K562 (cell line): ENCODE measurements around the gene SLC2A6. TPM values are rescaled to one million over a fixed set of nuclear protein-coding genes. Genes with fewer than 3 reads are reported as not detected.

Experiments used
- ATAC-seq: fragments of 200-7000 bp; cut with Tn5 transposase; 3 replicates; pipeline ENCODE4 v1.9.1; 2020; ENCODE audit warnings: moderate library complexity
- BruUV-seq: library from RNA; stranded (reverse); fragments of 400-500 nt; replicated peaks from 2 replicates; lab custom pipeline; 2021; lab: Mats Ljungman, UMichigan
- CTCF ChIA-PET: fragments of 300-600 bp; formaldehyde crosslinking; extraction: SDS; loops from one replicate; lab custom pipeline; 2021; ENCODE audit warnings: low intra/inter-chr PET ratio; lab: Yijun Ruan, JAX
- POLR2A ChIA-PET: fragments of 300-600, 350-650 bp; sonication (Branson Sonifier 250); formaldehyde crosslinking; extraction: SDS; loops from one replicate; lab custom pipeline; 2021; ENCODE audit warnings: antibody characterized with exemption, inconsistent platforms; lab: Yijun Ruan, JAX
- DNase-seq, 4 experiments: peaks; one replicate each; pipeline versions ENCODE4 v3.0.0 to v3.0.0-alpha.2; 2011 to 2018; ENCODE audit warnings: low spot score in 3 of 4, mixed read lengths in 3 of 4; ENCODE audit errors: extremely low read depth in 1 of 4
- FAIRE-seq: peaks from 2 replicates; lab custom pipeline; 2011; peaks lifted over from hg19 to GRCh38; lab: Jason Lieb, UNC
- H2AFZ ChIP-seq: 2 replicates; pipeline ENCODE4 v1.6.0; 2011; ENCODE audit warnings: low read depth, low read length, control low read depth, inconsistent platforms
- H3K27ac ChIP-seq: fragments of 200-600 bp; 3 replicates; pipeline ENCODE4 v1.8.0; 2011; ENCODE audit warnings: low read depth, mild to moderate bottlenecking, control low read depth, inconsistent platforms, low read length, moderate library complexity, mixed read lengths; ENCODE audit errors: extremely low read depth
- H3K27me3 ChIP-seq, 2 experiments: fragments of 300-600 bp in 1 of 2; 2 replicates in 1 of 2; 3 replicates in 1 of 2; pipeline versions ENCODE4 v1.6.0 to v1.8.0; 2011; ENCODE audit warnings: inconsistent platforms in 2 of 2, low read length in 2 of 2, mild to moderate bottlenecking in 1 of 2, mixed read lengths in 1 of 2, moderate library complexity in 1 of 2; ENCODE audit not compliant: control insufficient read depth in 2 of 2, insufficient read depth in 2 of 2
- H3K36me3 ChIP-seq: fragments of 300-600 bp; 3 replicates; pipeline ENCODE4 v1.8.0; 2011; ENCODE audit warnings: mild to moderate bottlenecking, low read length, inconsistent platforms; ENCODE audit not compliant: control insufficient read depth, insufficient read depth
- H3K4me1 ChIP-seq, 2 experiments: fragments of 200-600 bp in 1 of 2; replicated peaks in 1 of 2; 2 replicates in 1 of 2; 3 replicates in 1 of 2; pipeline versions ENCODE4 v1.5.1 to v1.8.0; 2011; ENCODE audit warnings: inconsistent platforms in 2 of 2, low read length in 2 of 2, mild to moderate bottlenecking in 1 of 2, mixed read lengths in 1 of 2, moderate library complexity in 1 of 2; ENCODE audit not compliant: control insufficient read depth in 2 of 2, insufficient read depth in 2 of 2
- H3K4me2 ChIP-seq: 2 replicates; pipeline ENCODE4 v1.6.1; 2011; ENCODE audit warnings: low read length, control low read depth, inconsistent platforms, mixed read lengths; ENCODE audit not compliant: insufficient read depth
- H3K4me3 ChIP-seq: fragments of 200-600 bp; sonication (generic), shearing (Covaris generic); 2 replicates; pipeline ENCODE4 v1.5.1; 2016; ENCODE audit warnings: control low read depth, inconsistent platforms
- H3K79me2 ChIP-seq: fragments of 200-600 bp; 3 replicates; pipeline ENCODE4 v1.8.0; 2011; ENCODE audit warnings: low read length, inconsistent platforms; ENCODE audit not compliant: control insufficient read depth, insufficient read depth
- H3K9ac ChIP-seq, 2 experiments: 2 replicates each; pipeline versions ENCODE4 v1.6.0 to v1.6.1; 2011; ENCODE audit warnings: low read depth in 2 of 2, low read length in 2 of 2, control low read depth in 1 of 2, inconsistent platforms in 1 of 2, mild to moderate bottlenecking in 1 of 2, mixed read lengths in 1 of 2; ENCODE audit not compliant: insufficient read depth in 1 of 2
- H3K9me1 ChIP-seq: one replicate; pipeline ENCODE4 v1.6.0; 2011; ENCODE audit warnings: inconsistent platforms, mild to moderate bottlenecking, low read length, moderate library complexity; ENCODE audit not compliant: control insufficient read depth, insufficient read depth
- H3K9me3 ChIP-seq: replicated peaks from 2 replicates; pipeline ENCODE4 v1.5.1; 2011; ENCODE audit warnings: low read depth, low read length, inconsistent platforms; ENCODE audit not compliant: control insufficient read depth, insufficient read depth
- H4K20me1 ChIP-seq: replicated peaks from 2 replicates; pipeline ENCODE4 v1.6.1; 2011; ENCODE audit warnings: low read length, inconsistent platforms, mixed read lengths; ENCODE audit not compliant: control insufficient read depth, insufficient read depth
- AFF1 ChIP-seq, 2 experiments: fragments of 450-650 bp; IDR thresholded peaks; 2 replicates each; pipeline ENCODE4 v1.6.1; 2018; ENCODE audit warnings: mild to moderate bottlenecking in 2 of 2, low read depth in 1 of 2; ENCODE audit not compliant: partially characterized antibody in 2 of 2
- E2F4 ChIP-seq: sonication (generic); formaldehyde crosslinking; IDR thresholded peaks from 2 replicates; pipeline ENCODE4 v1.8.0; 2022; ENCODE audit warnings: mild to moderate bottlenecking, low read depth, missing genetic modification reagents
- FOXK1 ChIP-seq: sonication (generic); formaldehyde crosslinking; IDR thresholded peaks from 2 replicates; pipeline ENCODE4 v1.8.0; 2022; ENCODE audit warnings: missing genetic modification reagents, mild to moderate bottlenecking, borderline replicate concordance
- GATAD2A ChIP-seq: fragments of 450-650 bp; IDR thresholded peaks from 2 replicates; pipeline ENCODE4 v1.6.1; 2017
- HMBOX1 ChIP-seq: sonication (generic); IDR thresholded peaks from 2 replicates; pipeline ENCODE4 v1.6.1; 2016
- L3MBTL2 ChIP-seq: fragments of 450-650 bp; IDR thresholded peaks from 2 replicates; pipeline ENCODE4 v1.6.1; 2016; ENCODE audit warnings: mild to moderate bottlenecking, moderate library complexity
- MTA1 ChIP-seq: fragments of 450-650 bp; IDR thresholded peaks from 2 replicates; pipeline ENCODE4 v1.6.1; 2017; ENCODE audit warnings: borderline replicate concordance
- MYNN ChIP-seq, 2 experiments: sonication (generic); formaldehyde crosslinking in 1 of 2; IDR thresholded peaks; 2 replicates each; pipeline versions ENCODE4 v1.5.0 to v1.6.1; 2016 to 2020; ENCODE audit warnings: antibody characterized with exemption in 1 of 2, missing genetic modification reagents in 1 of 2
- NELFE ChIP-seq: IDR thresholded peaks from 2 replicates; pipeline ENCODE4 v1.6.1; 2011; ENCODE audit warnings: mild to moderate bottlenecking; ENCODE audit not compliant: insufficient read depth, insufficient read length
- NUFIP1 ChIP-seq: fragments of 450-650 bp; IDR thresholded peaks from 2 replicates; pipeline ENCODE4 v1.6.1; 2018; ENCODE audit not compliant: partially characterized antibody
- SMARCC2 ChIP-seq: fragments of 450-650 bp; IDR thresholded peaks from 2 replicates; pipeline ENCODE4 v1.6.1; 2017; ENCODE audit warnings: antibody characterized with exemption, moderate library complexity, mild to moderate bottlenecking, low read depth
- SRF ChIP-seq, 2 experiments: fragments of 250-450, 450-650 bp in 1 of 2; sonication (Bioruptor Pico) in 1 of 2; sonication (generic) in 1 of 2; formaldehyde crosslinking; IDR thresholded peaks; 2 replicates each; pipeline versions ENCODE4 v1.5.0 to v1.5.1; 2020 to 2022; ENCODE audit warnings: mild to moderate bottlenecking in 1 of 2, missing genetic modification reagents in 1 of 2
- TAF9B ChIP-seq: fragments of 450-650 bp; IDR thresholded peaks from 2 replicates; pipeline ENCODE4 v1.6.1; 2018; ENCODE audit warnings: mild to moderate bottlenecking; ENCODE audit not compliant: partially characterized antibody
- TCF15 ChIP-seq: fragments of 250-450 bp; sonication (Bioruptor Pico); IDR thresholded peaks from 2 replicates; pipeline ENCODE4 v1.8.0; 2022; ENCODE audit warnings: moderate library complexity, mild to moderate bottlenecking, inconsistent platforms
- ZNF644 ChIP-seq: fragments of 200-800 bp; sonication (Bioruptor generic); IDR thresholded peaks from 2 replicates; pipeline ENCODE4 v1.6.1; 2016; ENCODE audit warnings: low read depth, missing genetic modification characterization, missing compliant biosample characterization
- WGBS: fragments of 100-300 bp; shearing (Covaris generic); methylation state at CpG from one replicate; pipeline ENCODE4 v1.1.6; 2016; ENCODE audit warnings: low coverage, mixed read lengths; ENCODE audit not compliant: insufficient coverage; ENCODE audit errors: missing lambda C conversion rate; 5-methylcytosine and 5-hydroxymethylcytosine counted together
- in situ Hi-C: fragments of 300-500 bp; cut with MboI; formaldehyde crosslinking; loops from 4 replicates; pipeline ENCODE4 v1.15.0; 2018; ENCODE audit warnings: inconsistent platforms, mixed read lengths
- intact Hi-C: fragments of 100-400 bp; cut with micrococcal nuclease; formaldehyde crosslinking; loops from 2 replicates; pipeline ENCODE4 v1.14.2; 2022
- polyA plus RNA-seq, 8 experiments: library from polyadenylated mRNA; depleted of rRNA in 4 of 8; stranded (reverse) in 5 of 8; unstranded in 3 of 8; fragments of >200 nt; fragmentation: Nextera tagmentation in 2 of 8; fragmentation: Illumina TruSeq in 1 of 8; extraction: Ambion mirVana in 2 of 8; extraction: Trizol in 1 of 8; gene quantifications; 2 replicates each; pipeline versions ENCODE4 v1.2.1 to v1.2.3, GENCODE V29; 2011 to 2014; ENCODE audit warnings: inconsistent platforms in 1 of 8, missing spikeins in 1 of 8
- total RNA-seq, 7 experiments: library from RNA; depleted of rRNA in 6 of 7; stranded (reverse); fragments of >200 nt in 6 of 7; fragmentation: Illumina TruSeq in 2 of 7; extraction: Trizol in 2 of 7; gene quantifications; 2 replicates each; pipeline versions ENCODE4 v1.2.1 to v1.2.3, GENCODE V29; 2011 to 2021; ENCODE audit warnings: low replicate concordance in 1 of 7

The SLC2A6 gene
- total and polyA plus RNA-seq, 9 of the 15 experiments (the other 6 are each of a cell fraction or from before 2014, with no cell fraction given): 0.04 to 0.38 (median 0.09) TPM; not detected in 3

- TF ChIP-seq FOXK1 (CRISPR knock-in tag): no peak
- no peak for TF ChIP-seq MYNN (IDR thresholded peaks at IDR 0.05)
- no peak for TF ChIP-seq MYNN (CRISPR knock-in tag; IDR thresholded peaks at IDR 0.05)
- TF ChIP-seq E2F4 (CRISPR knock-in tag): no peak
- TF ChIP-seq SMARCC2: no peak
- no peak for TF ChIP-seq SRF (CRISPR knock-in tag; IDR thresholded peaks at IDR 0.05)
- TF ChIP-seq HMBOX1: no peak
Observed at GRCh38 chr9:133441571-133441970, 37.3 kb downstream of the SLC2A6 start (continued).

- no peak overlapping the region for H3K27ac ChIP-seq
- BruUV-seq: no TSS peak
- no peak overlapping the region for H3K4me2 ChIP-seq
- peaks cover 59 to 99% of the 10 kb centered on the region in 2 experiments for H3K27me3 ChIP-seq
- no peak for FAIRE-seq
- no peak overlapping the region for H3K4me3 ChIP-seq
- no peaks in the 10 kb centered on the region for H3K79me2 ChIP-seq
- no peak overlapping the region for H3K9ac ChIP-seq
- in situ Hi-C loops: no loop called here
- intact Hi-C loops: no loop called here
- peaks cover 3% of the 10 kb centered on the region for H3K9me1 ChIP-seq
- POLR2A ChIA-PET: interaction anchor here (0.7 kb wide), 1 partner anchor 9 kb away, joined by 5 read pairs; no protein-coding TSS in a partner anchor
- ATAC-seq: peak; percentile 52
- H2AFZ ChIP-seq: no peak overlapping the region
- DNase-seq: peak in 2 of 4 experiments; percentile 33 to 36
- no peaks in the 10 kb centered on the region for H3K36me3 ChIP-seq
- peaks cover 0 to 28% of the 10 kb centered on the region in 2 experiments; a peak in 2 of 5 replicates for H3K4me1 ChIP-seq
- H3K9me3 ChIP-seq: no peaks in the 10 kb centered on the region
- CTCF ChIA-PET: no interaction called here
- 21% methylated on average over 12 of the region's 12 CpGs for WGBS
- H4K20me1 ChIP-seq: peaks cover 20% of the 10 kb centered on the region; the same call in 1 of the 2 replicates
- TF ChIP-seq TAF9B (no peak), MTA1 (no peak), GATAD2A (no peak), ZNF644 (no peak), AFF1 (IDR thresholded peaks at IDR 0.05; ENCODE audit: low read depth in 1 of 2, partially characterized antibody in 2 of 2) (no peak), NELFE (no peak), TCF15 (CRISPR knock-in tag) (no peak), NUFIP1 (no peak), L3MBTL2 (peak; percentile 43; the same call in 1 of the 2 replicates)
Observed at GRCh38 chr9:133440874-133441273, 38.0 kb downstream of the SLC2A6 start.
